Body of pancreas (tissue), 4 donors: ENCODE data around the gene ANKRD2.
"Not testable (repeated sequence)": the region's sequence is repeated elsewhere in the genome, so short reads cannot be mapped to it uniquely, and the experiment has no call there.

Source experiments
- POLR2A ChIP-seq, 3 donors: fragments of 450-650 bp; IDR thresholded peaks; one replicate each; pipeline ENCODE4 v1.6.1; 2016; ENCODE audit warnings: antibody characterized with exemption in 3 of 3, mild to moderate bottlenecking in 2 of 3
- TF ChIP-seq, protein P1 (sequence below), 7 experiments: fragments of 450-650 bp in 4 of 7; fragments of 200-600 bp in 3 of 7; sonication (generic) in 3 of 7; IDR thresholded peaks; one replicate each; pipeline ENCODE4 v1.5.1; 2016 to 2019; ENCODE audit warnings: antibody characterized with exemption in 7 of 7

DNA sequence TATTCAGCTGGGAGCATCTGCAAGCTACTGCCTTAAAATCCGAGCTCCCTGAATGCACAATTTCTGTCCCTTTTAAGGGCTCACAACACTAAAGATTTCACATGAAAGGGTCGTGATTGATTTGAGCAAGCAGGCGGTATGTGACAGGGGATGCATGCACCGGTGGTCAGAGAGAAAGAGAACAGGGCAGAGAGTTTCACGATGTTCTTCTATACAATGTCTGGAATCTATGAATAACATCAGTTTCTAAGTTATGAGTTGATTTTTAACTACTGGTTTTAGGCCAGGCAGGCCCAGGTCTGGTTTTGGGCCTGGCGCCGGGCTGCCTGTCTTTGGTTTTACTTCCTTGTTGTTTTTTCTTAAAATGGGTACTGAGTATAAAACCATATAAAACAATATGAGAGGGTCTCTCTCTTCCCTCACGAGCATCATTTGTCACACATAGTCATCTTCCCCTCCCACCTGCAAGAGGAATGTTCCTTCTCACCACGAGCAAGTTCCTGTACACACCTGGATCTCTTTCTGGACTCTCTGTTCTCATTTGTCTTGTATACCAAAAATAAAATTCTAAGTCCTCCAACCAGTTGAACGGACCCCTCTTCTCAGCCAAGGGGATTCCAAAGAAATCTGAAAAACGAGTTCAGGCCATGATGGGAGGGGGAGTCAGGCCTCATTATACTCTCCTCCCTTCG, 11.0 kb upstream of the ANKRD2 start:
- TF ChIP-seq, protein P1, sequence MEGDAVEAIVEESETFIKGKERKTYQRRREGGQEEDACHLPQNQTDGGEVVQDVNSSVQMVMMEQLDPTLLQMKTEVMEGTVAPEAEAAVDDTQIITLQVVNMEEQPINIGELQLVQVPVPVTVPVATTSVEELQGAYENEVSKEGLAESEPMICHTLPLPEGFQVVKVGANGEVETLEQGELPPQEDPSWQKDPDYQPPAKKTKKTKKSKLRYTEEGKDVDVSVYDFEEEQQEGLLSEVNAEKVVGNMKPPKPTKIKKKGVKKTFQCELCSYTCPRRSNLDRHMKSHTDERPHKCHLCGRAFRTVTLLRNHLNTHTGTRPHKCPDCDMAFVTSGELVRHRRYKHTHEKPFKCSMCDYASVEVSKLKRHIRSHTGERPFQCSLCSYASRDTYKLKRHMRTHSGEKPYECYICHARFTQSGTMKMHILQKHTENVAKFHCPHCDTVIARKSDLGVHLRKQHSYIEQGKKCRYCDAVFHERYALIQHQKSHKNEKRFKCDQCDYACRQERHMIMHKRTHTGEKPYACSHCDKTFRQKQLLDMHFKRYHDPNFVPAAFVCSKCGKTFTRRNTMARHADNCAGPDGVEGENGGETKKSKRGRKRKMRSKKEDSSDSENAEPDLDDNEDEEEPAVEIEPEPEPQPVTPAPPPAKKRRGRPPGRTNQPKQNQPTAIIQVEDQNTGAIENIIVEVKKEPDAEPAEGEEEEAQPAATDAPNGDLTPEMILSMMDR (IDR thresholded peaks at IDR 0.05) = not testable (repeated sequence)
- TF ChIP-seq POLR2A (IDR thresholded peaks at IDR 0.05) = not testable (repeated sequence)
